Activated CD4-positive, alpha-beta T cell treated with anti-CD3 and anti-CD28 coated beads, Interleukin-2, Interleukin-6, amounts not matched to agents 100 ng/mL and 50 ng/mL, durations not matched to agents 16 hours and 8 hours (primary cell): ENCODE data around the gene MEF2B.

Experiments
- DNase-seq: peaks from one replicate; pipeline ENCODE4 v3.0.0-alpha.2; 2020

MEF2B gene

GRCh38 chr19:19096641-19097627 is 73.1 kb downstream of the MEF2B start:
- DNase-seq, result no peak

GRCh38 chr19:19095691-19096090 is 74.4 kb downstream of the MEF2B start:
- DNase-seq, result no peak
